HCT116 (cell line): ENCODE measurements around the gene GSG1L. TPM values are rescaled to one million over a fixed set of nuclear protein-coding genes. Genes with fewer than 3 reads are reported as not detected.

Experiments
- ATAC-seq: fragments of 200-7000 bp; cut with Tn5 transposase; 2 replicates; pipeline ENCODE4 v1.9.1; 2020; ENCODE audit warnings: mild to moderate bottlenecking, moderate library complexity
- BruUV-seq: library from RNA; stranded (reverse); fragments of 400-500 nt; replicated peaks from 2 replicates; lab custom pipeline; 2021; lab: Mats Ljungman, UMichigan
- CTCF ChIA-PET: fragments of 300-600 bp; sonication (Branson Sonifier 250); formaldehyde crosslinking; loops from one replicate; lab custom pipeline; 2021; ENCODE audit warnings: antibody characterized with exemption; lab: Charles Lee
- POLR2A ChIA-PET: fragments of 300-600, 350-600 bp; sonication (Branson Sonifier 250); formaldehyde crosslinking; loops from one replicate; lab custom pipeline; 2021; ENCODE audit warnings: antibody characterized with exemption; lab: Charles Lee
- RAD21 ChIA-PET, 2 experiments: fragments of 300-600 bp; sonication (Branson Sonifier 250); formaldehyde crosslinking; loops; one replicate each; lab custom pipeline; 2023; ENCODE audit warnings: low total read pairs in 2 of 2; ENCODE audit not compliant: uncharacterized antibody in 2 of 2, unreplicated experiment in 2 of 2, low non-redundant PET in 1 of 2; lab: Charles Lee
- DNase-seq: peaks from one replicate; pipeline ENCODE4 v3.0.0-alpha.2; 2010; ENCODE audit warnings: low read depth, low spot score
- H2AFZ ChIP-seq: fragments of 200-600 bp; shearing (Covaris generic), sonication (generic); 2 replicates; pipeline ENCODE4 v1.6.1; 2017; ENCODE audit warnings: low read depth, mixed run types, mixed read lengths, antibody characterized with exemption, low read length; ENCODE audit not compliant: poor library complexity, severe bottlenecking
- H3K27ac ChIP-seq: 2 replicates; pipeline ENCODE4 v1.5.1; 2012; ENCODE audit warnings: low read depth, low read length
- H3K27me3 ChIP-seq: fragments of 200-600 bp; sonication (generic); 2 replicates; pipeline ENCODE4 v1.6.1; 2016; ENCODE audit warnings: mixed run types, low read length, mixed read lengths; ENCODE audit not compliant: insufficient read depth
- H3K36me3 ChIP-seq, 2 experiments: fragments of 200-500 bp in 1 of 2; fragments of 200-600 bp in 1 of 2; sonication (Bioruptor generic) in 1 of 2; sonication (generic) in 1 of 2; 2 replicates each; pipeline versions ENCODE4 v1.5.1 to v1.6.1; 2014 to 2016; ENCODE audit warnings: low read length in 2 of 2, inconsistent platforms in 1 of 2, mixed read lengths in 1 of 2, mixed run types in 1 of 2; ENCODE audit not compliant: insufficient read depth in 2 of 2, control insufficient read depth in 1 of 2
- H3K4me1 ChIP-seq, 2 experiments: fragments of 200-600 bp in 1 of 2; sonication (generic) in 1 of 2; 2 replicates each; pipeline versions ENCODE4 v1.5.1 to v1.6.1; 2012 to 2017; ENCODE audit warnings: low read length in 2 of 2, inconsistent platforms in 1 of 2, mild to moderate bottlenecking in 1 of 2, mixed read lengths in 1 of 2, mixed run types in 1 of 2, moderate library complexity in 1 of 2; ENCODE audit not compliant: insufficient read depth in 2 of 2, control insufficient read depth in 1 of 2
- H3K4me2 ChIP-seq: fragments of 200-600 bp; sonication (generic); 2 replicates; pipeline ENCODE4 v1.6.1; 2017; ENCODE audit warnings: mixed run types, low read length, mixed read lengths
- H3K4me3 ChIP-seq, 2 experiments: fragments of 200-600 bp in 1 of 2; sonication (generic) in 1 of 2; replicated peaks in 1 of 2; 2 replicates each; pipeline ENCODE4 v1.5.1; 2011 to 2016; ENCODE audit warnings: low read length in 2 of 2, control low read depth in 1 of 2, low read depth in 1 of 2, mild to moderate bottlenecking in 1 of 2, mixed read lengths in 1 of 2, mixed run types in 1 of 2
- H3K79me2 ChIP-seq: fragments of 200-600 bp; sonication (generic); 2 replicates; pipeline ENCODE4 v1.6.1; 2017; ENCODE audit warnings: mild to moderate bottlenecking, mixed run types, low read length, moderate library complexity, mixed read lengths; ENCODE audit not compliant: insufficient read depth
- H3K9ac ChIP-seq: fragments of 200-600 bp; sonication (generic); 2 replicates; pipeline ENCODE4 v1.6.1; 2016; ENCODE audit warnings: low read length, mixed read lengths
- H3K9me2 ChIP-seq: fragments of 200-600 bp; sonication (generic), shearing (Covaris generic); 2 replicates; pipeline ENCODE4 v1.6.1; 2017; ENCODE audit warnings: mixed run types, mild to moderate bottlenecking, moderate library complexity; ENCODE audit not compliant: insufficient read depth
- H3K9me3 ChIP-seq, 2 experiments: fragments of 200-500 bp in 1 of 2; fragments of 200-600 bp in 1 of 2; sonication (Bioruptor generic) in 1 of 2; sonication (generic) in 1 of 2; 2 replicates each; pipeline ENCODE4 v1.6.1; 2014 to 2017; ENCODE audit warnings: low read length in 2 of 2, mixed read lengths in 2 of 2, inconsistent platforms in 1 of 2, low read depth in 1 of 2, mild to moderate bottlenecking in 1 of 2, mixed run types in 1 of 2, moderate library complexity in 1 of 2; ENCODE audit not compliant: control insufficient read depth in 1 of 2, insufficient read depth in 1 of 2
- H4K20me1 ChIP-seq: fragments of 200-600 bp; sonication (generic), shearing (Covaris generic); 2 replicates; pipeline ENCODE4 v1.6.1; 2017; ENCODE audit warnings: mixed run types, mild to moderate bottlenecking, moderate library complexity; ENCODE audit not compliant: insufficient read depth
- ATF3 ChIP-seq: IDR thresholded peaks from 2 replicates; pipeline ENCODE4 v1.6.1; 2012
- CBX3 ChIP-seq: IDR thresholded peaks from 2 replicates; pipeline ENCODE4 v1.6.1; 2012; ENCODE audit warnings: low read depth
- CEBPB ChIP-seq: IDR thresholded peaks from 2 replicates; pipeline ENCODE4 v1.6.1; 2012; ENCODE audit warnings: low read depth
- EGR1 ChIP-seq: IDR thresholded peaks from 2 replicates; pipeline ENCODE4 v1.6.1; 2012; ENCODE audit warnings: low read depth
- ELF1 ChIP-seq: IDR thresholded peaks from 2 replicates; pipeline ENCODE4 v1.6.1; 2012; ENCODE audit warnings: low read depth, borderline replicate concordance
- EZH2 ChIP-seq: fragments of 200-600 bp; sonication (generic); IDR thresholded peaks from 2 replicates; pipeline ENCODE4 v1.6.1; 2017; ENCODE audit warnings: antibody characterized with exemption, mixed run types
- FOSL1 ChIP-seq: IDR thresholded peaks from 2 replicates; pipeline ENCODE4 v1.6.1; 2012; ENCODE audit warnings: low read depth
- JUND ChIP-seq: IDR thresholded peaks from 2 replicates; pipeline ENCODE4 v1.6.1; 2012
- MAX ChIP-seq: IDR thresholded peaks from 2 replicates; pipeline ENCODE4 v1.6.1; 2012
- POLR2A ChIP-seq: IDR thresholded peaks from 2 replicates; pipeline ENCODE4 v1.7.0; 2011; ENCODE audit warnings: borderline replicate concordance; ENCODE audit not compliant: insufficient read depth, insufficient read length; ENCODE audit errors: extremely low read depth
- POLR2AphosphoS5 ChIP-seq: IDR thresholded peaks from 2 replicates; pipeline ENCODE4 v1.6.1; 2011; ENCODE audit warnings: mild to moderate bottlenecking, low read depth, low read length, moderate library complexity
- RAD21 ChIP-seq: IDR thresholded peaks from 2 replicates; pipeline ENCODE4 v1.6.1; 2012; ENCODE audit warnings: low read depth, mild to moderate bottlenecking
- SP1 ChIP-seq: IDR thresholded peaks from 2 replicates; pipeline ENCODE4 v1.6.1; 2012; ENCODE audit warnings: low read depth
- TCF7L2 ChIP-seq: IDR thresholded peaks from 2 replicates; pipeline ENCODE4 v1.7.0; 2011; ENCODE audit warnings: borderline replicate concordance, inconsistent platforms; ENCODE audit not compliant: insufficient read depth, insufficient read length; ENCODE audit errors: extremely low read depth
- YY1 ChIP-seq: IDR thresholded peaks from 2 replicates; pipeline ENCODE4 v1.6.1; 2011; ENCODE audit warnings: low read length, low read depth, moderate library complexity, mild to moderate bottlenecking; ENCODE audit not compliant: insufficient replicate concordance; ENCODE audit errors: extremely low read depth
- ZFX ChIP-seq: fragments of 450-650 bp; IDR thresholded peaks from 2 replicates; pipeline ENCODE4 v1.6.1; 2017
- ZNF274 ChIP-seq: fragments of 200-500 bp; sonication (Bioruptor generic); IDR thresholded peaks from 2 replicates; pipeline ENCODE4 v1.6.1; 2014; ENCODE audit warnings: mild to moderate bottlenecking, low read depth, low read length, inconsistent platforms
- intact Hi-C: fragments of 100-400 bp; cut with micrococcal nuclease; formaldehyde crosslinking; loops from 2 replicates; pipeline ENCODE4 v1.10.0; 2022
- total RNA-seq: library from RNA; stranded (reverse); gene quantifications from one replicate; pipeline ENCODE4 v1.2.1, GENCODE V29; 2021; ENCODE audit not compliant: unreplicated experiment
- TF ChIP-seq, protein P1 (sequence below): IDR thresholded peaks from 2 replicates; pipeline ENCODE4 v1.6.1; 2011; ENCODE audit warnings: mild to moderate bottlenecking, low read length, moderate library complexity; ENCODE audit not compliant: insufficient replicate concordance; ENCODE audit errors: extremely low read depth

GSG1L gene
- total RNA-seq, 1 experiment from 2014 or later: not detected

DNA sequence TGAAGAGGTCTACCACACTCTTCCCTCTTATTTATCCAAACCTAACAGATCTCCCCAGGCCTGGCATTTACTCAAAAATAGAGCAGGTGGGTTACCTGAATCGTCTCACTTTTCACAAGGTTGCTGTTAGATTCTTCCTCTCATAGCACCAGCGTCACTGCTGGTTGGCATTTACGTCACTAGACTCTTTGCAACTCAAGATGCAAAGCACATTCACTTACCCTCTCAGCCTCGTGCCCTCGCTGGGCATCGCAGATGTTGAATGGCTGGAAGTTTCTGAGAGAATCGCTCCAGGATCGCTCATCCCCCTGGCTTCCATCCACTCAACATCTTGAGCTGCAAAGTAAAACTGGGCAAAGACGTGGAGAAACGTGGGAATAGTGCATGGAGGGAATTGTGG, 21.9 kb downstream of the GSG1L start (continued):
- TF ChIP-seq ATF3 (no peak), JUND (no peak), YY1 (no peak)

DNA sequence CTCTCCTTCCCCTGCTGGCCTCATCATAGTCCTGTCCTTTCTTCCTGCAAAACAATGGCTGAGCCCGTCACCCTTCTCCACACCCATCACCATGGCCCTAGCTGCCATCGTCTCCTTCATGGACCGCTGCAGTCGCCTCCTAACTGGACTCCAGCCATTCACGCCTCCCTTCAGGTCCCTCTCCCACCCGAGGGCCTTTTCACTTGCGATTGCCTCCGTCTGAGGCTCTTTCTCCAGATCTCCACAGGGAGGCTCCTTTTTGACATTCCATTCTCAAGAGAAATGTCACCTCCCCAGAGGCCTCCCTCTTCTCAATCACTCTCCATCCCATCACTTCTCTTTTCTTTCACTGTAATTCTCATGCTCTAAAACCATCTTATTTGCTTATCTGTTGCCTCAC, 23.5 kb downstream of the GSG1L start:
- Histone ChIP-seq H3K4me2 (no peak overlapping the region), H4K20me1 (no peaks in the 10 kb centered on the region), H3K4me3 (no peak overlapping the region), H3K9me3 (no peaks in the 10 kb centered on the region), H2AFZ (no peak overlapping the region), H3K9ac (no peak overlapping the region), H3K36me3 (no peaks in the 10 kb centered on the region), H3K79me2 (no peaks in the 10 kb centered on the region), H3K9me2 (no peaks in the 10 kb centered on the region), H3K27ac (no peak overlapping the region), H3K4me1 (no peaks in the 10 kb centered on the region), H3K27me3 (peaks cover 22% of the 10 kb centered on the region)
- intact Hi-C loops: no loop called here
- CTCF ChIA-PET: no interaction called here
- ATAC-seq: no peak
- TF ChIP-seq RAD21 (no peak), POLR2AphosphoS5 (no peak), ZNF274 (no peak), ZFX (no peak), YY1 (no peak), MAX (no peak), TCF7L2 (no peak), ELF1 (no peak), POLR2A (no peak), CEBPB (no peak), SP1 (no peak), CBX3 (no peak), EZH2 (no peak), FOSL1 (no peak), EGR1 (no peak)
- TF ChIP-seq, protein P1, sequence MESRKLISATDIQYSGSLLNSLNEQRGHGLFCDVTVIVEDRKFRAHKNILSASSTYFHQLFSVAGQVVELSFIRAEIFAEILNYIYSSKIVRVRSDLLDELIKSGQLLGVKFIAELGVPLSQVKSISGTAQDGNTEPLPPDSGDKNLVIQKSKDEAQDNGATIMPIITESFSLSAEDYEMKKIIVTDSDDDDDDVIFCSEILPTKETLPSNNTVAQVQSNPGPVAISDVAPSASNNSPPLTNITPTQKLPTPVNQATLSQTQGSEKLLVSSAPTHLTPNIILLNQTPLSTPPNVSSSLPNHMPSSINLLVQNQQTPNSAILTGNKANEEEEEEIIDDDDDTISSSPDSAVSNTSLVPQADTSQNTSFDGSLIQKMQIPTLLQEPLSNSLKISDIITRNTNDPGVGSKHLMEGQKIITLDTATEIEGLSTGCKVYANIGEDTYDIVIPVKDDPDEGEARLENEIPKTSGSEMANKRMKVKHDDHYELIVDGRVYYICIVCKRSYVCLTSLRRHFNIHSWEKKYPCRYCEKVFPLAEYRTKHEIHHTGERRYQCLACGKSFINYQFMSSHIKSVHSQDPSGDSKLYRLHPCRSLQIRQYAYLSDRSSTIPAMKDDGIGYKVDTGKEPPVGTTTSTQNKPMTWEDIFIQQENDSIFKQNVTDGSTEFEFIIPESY: no peak
- RAD21 ChIA-PET: no interaction called here
- BruUV-seq: no TSS peak
- POLR2A ChIA-PET: no interaction called here
- no peak for DNase-seq
